GM12891 (cell line): ENCODE measurements around the gene KCNIP4.
"Not testable (repeated sequence)": the region's sequence is repeated elsewhere in the genome, so short reads cannot be mapped to it uniquely, and the experiment has no call there.

ENCODE experiments used
- DNase-seq: peaks from one replicate; pipeline ENCODE4 v3.0.0; 2011; ENCODE audit warnings: low spot score; ENCODE audit not compliant: insufficient read length
- FAIRE-seq: peaks from 2 replicates; lab custom pipeline; 2011; peaks lifted over from hg19 to GRCh38; lab: Jason Lieb, UNC
- PAX5 ChIP-seq: IDR thresholded peaks from 2 replicates; pipeline ENCODE4 v1.6.1; 2011; ENCODE audit warnings: low read length, moderate library complexity, mild to moderate bottlenecking; ENCODE audit not compliant: insufficient read depth, severe bottlenecking
- POLR2A ChIP-seq: IDR thresholded peaks from 2 replicates; pipeline ENCODE4 v1.6.1; 2011; ENCODE audit warnings: low read depth, low read length, control low read depth
- POLR2AphosphoS5 ChIP-seq: IDR thresholded peaks from 2 replicates; pipeline ENCODE4 v1.6.1; 2011; ENCODE audit warnings: low read depth, low read length, control low read depth
- POU2F2 ChIP-seq: IDR thresholded peaks from 2 replicates; pipeline ENCODE4 v1.6.1; 2011; ENCODE audit warnings: low read depth, mild to moderate bottlenecking, control low read depth, low read length, moderate library complexity
- SPI1 ChIP-seq: IDR thresholded peaks from 2 replicates; pipeline ENCODE4 v1.6.1; 2011; ENCODE audit warnings: low read depth, low read length, control low read depth
- TAF1 ChIP-seq: IDR thresholded peaks from 2 replicates; pipeline ENCODE4 v1.6.1; 2011; ENCODE audit warnings: low read depth, low read length, control low read depth

The KCNIP4 gene

DNA sequence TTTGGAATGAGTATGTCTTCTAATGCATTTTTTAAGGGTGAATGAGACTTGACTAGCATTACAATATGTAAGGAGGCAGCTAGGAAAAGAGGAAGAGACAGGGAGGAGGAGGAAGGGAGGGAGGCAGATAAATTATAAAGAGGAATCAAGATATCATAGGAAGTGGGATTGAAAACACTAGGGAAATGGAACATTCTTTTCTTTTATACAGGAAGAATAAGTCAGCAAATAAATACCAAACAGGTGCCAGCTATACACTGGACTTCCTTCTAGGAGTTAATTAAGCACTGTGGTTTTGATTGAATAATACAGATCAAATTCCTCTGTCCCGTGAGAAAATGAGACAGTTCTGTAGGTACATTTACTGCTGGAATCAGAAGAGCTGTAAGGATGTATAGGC is 1169.7 kb downstream of the KCNIP4 start:
- no peak for DNase-seq
- no peak for FAIRE-seq
- no peak for TF ChIP-seq TAF1
- no peak for TF ChIP-seq POLR2AphosphoS5
- TF ChIP-seq POLR2A: no peak
- TF ChIP-seq SPI1: no peak
- TF ChIP-seq POU2F2: no peak
- TF ChIP-seq PAX5: no peak

- TF ChIP-seq SPI1 (no peak), PAX5 (no peak), POLR2AphosphoS5 (no peak)
- peak; percentile 9 for DNase-seq
- peak; percentile 87 for FAIRE-seq
Observed at GRCh38 chr4:20773144-20773997, 1175.2 kb downstream of the KCNIP4 start.

DNA sequence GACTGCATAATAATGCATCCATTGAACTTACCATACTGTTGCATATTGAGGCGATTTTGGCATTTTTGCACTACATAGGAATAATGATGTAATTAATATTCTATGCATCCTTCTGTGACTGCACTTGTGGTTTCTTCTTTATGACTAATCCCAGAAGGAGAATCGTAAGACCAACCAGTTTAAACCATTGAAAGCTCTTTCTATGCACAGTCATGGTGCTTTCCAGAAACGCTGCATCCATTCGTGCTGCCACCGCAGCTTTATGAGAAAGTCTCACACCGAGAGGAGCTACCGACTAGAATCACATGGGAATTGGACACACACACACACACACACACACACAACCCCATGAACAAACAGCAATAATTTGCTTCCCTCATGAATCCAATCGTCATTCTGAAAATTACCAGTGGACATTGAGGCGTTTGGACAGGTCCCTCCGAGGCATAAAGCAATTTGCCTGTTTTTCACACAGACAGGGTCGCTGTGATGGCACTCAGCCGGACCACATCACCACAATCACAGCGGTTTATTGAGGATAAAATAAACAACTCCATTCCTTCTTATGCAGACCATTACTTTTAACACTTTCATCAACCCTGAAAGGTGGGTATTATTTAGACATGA is 1184.1 kb downstream of the KCNIP4 start:
- TF ChIP-seq POLR2A (no peak), PAX5 (no peak), TAF1 (no peak), SPI1 (no peak), POLR2AphosphoS5 (no peak), POU2F2 (no peak)
- DNase-seq: no peak
- FAIRE-seq: no peak

GRCh38 chr4:20761826-20762225 is 1186.7 kb downstream of the KCNIP4 start:
- no peak for FAIRE-seq
- no peak for TF ChIP-seq POLR2AphosphoS5
- TF ChIP-seq SPI1: no peak
- TF ChIP-seq PAX5: no peak
- no peak for TF ChIP-seq POLR2A
- TF ChIP-seq TAF1: no peak
- TF ChIP-seq POU2F2: no peak
- no peak for DNase-seq

- DNase-seq (no peak), FAIRE-seq (no peak)
- TF ChIP-seq TAF1: no peak
- no peak for TF ChIP-seq PAX5
- TF ChIP-seq POU2F2: no peak
- TF ChIP-seq POLR2A: no peak
- no peak for TF ChIP-seq SPI1
- TF ChIP-seq POLR2AphosphoS5: no peak
Observed at GRCh38 chr4:20761382-20761781, 1187.2 kb downstream of the KCNIP4 start.

DNA sequence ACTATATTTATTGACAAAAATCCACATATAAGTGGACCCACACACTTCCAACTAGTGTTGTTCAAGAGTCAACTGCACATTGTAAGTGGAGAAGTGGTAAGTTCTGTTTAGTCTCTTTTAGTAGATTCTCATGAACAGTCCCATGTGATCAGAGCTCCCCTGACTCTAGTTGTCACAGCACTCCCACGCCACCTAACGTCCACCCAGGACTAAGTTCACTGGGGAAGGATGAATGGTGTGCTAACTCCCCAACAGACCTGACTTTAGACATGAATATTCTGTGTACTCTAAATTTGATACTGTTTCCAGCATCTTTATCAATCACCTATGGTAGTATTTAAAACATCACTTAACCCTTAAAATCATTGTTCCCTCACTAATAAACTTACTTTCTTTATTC is 1188.5 kb downstream of the KCNIP4 start:
- TF ChIP-seq POLR2AphosphoS5 (no peak), POU2F2 (no peak), PAX5 (no peak), SPI1 (no peak), TAF1 (no peak), POLR2A (no peak)
- no peak for FAIRE-seq
- no peak for DNase-seq

DNA sequence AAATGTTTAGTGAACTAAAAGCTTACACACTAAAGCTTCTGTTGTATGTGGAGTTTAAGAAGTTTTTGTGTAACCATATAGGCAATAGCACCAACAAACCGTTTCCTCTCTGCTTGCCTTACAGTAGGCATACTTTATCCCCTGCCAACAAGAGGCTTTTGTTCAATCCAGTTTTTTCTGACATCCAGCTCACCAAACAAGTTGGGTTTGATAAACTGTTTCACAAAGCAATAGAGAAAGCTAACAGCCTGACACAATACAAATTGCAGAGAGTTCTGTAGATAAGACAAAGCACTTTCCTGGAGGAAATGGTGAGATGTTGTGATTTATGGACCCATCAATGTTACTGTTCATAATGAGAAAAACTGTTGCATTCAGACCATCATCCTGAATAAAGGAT is 1194.5 kb downstream of the KCNIP4 start:
- FAIRE-seq: no peak

DNA sequence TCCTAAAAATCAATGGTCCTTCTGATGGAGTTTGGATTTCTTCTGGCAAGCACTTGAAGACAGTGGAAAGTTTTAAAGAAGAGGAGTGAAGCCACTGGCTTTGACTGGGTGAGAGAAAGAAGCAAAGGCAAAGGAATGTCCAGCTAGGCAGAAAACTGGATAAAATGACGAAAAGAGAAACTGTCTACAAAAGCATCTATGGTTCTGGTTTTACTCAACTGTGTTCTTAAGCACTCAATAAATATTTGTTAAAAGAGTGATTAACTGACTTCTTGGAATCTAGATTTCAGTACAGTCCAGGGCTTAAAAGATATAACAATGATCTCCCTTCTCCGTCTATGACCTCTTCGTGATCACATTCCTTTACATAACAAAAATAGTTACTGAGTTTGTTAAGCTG is 1195.9 kb downstream of the KCNIP4 start:
- TF ChIP-seq POLR2AphosphoS5: no peak
- TF ChIP-seq POU2F2: no peak
- no peak for TF ChIP-seq POLR2A
- TF ChIP-seq TAF1: no peak
- no peak for TF ChIP-seq SPI1
- TF ChIP-seq PAX5: no peak
- no peak for DNase-seq
- no peak for FAIRE-seq

More for the DNA sequence above, 1194.5 kb downstream of the KCNIP4 start:
- TF ChIP-seq POU2F2: no peak
- no peak for DNase-seq

DNA sequence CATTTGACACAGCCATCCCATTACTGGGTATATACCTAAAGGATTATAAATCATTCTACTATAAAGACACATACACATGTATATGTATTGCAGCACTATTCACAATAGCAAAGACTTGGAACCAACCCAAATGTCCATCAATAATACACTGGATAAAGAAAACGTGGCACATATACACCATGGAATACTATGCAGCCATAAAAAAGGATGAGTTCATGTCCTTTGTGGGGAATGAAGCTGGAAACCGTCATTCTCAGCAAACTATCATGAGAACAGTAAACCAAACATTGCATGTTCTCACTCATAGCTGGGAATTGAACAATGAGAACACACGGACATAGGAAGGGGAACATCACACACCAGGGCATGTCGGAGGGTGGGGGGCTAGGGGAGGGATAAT is 1202.6 kb downstream of the KCNIP4 start:
- DNase-seq, FAIRE-seq: not testable (repeated sequence)

- TF ChIP-seq POLR2A (no peak), POU2F2 (no peak), SPI1 (no peak), TAF1 (no peak), POLR2AphosphoS5 (no peak), PAX5 (no peak)
- FAIRE-seq (no peak), DNase-seq (no peak)
Observed at GRCh38 chr4:20735931-20736330, 1212.6 kb downstream of the KCNIP4 start.

DNA sequence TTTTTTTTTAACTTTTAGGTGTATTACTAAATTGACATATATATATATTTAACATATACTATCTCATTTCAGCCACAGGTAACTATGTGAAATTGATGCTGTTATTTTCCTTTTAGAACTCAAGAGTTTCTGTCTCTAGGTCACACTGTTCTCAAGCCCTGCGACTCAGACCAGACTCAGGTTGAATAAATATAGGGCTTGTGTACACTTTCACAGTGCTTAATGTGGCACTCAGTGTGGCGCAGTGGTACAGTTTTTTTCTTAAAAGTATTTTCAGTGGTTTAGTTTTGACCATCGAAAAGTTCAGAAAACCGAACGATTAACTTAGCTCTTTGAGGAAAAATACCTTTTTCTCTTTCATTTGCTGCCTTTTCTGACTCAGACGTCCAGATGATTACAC is 1223.7 kb downstream of the KCNIP4 start:
- FAIRE-seq: no peak
- TF ChIP-seq POU2F2: no peak
- TF ChIP-seq PAX5: no peak
- no peak for TF ChIP-seq POLR2AphosphoS5
- no peak for TF ChIP-seq SPI1
- no peak for TF ChIP-seq POLR2A
- TF ChIP-seq TAF1: no peak

More for the DNA sequence above, 1223.7 kb downstream of the KCNIP4 start:
- no peak for DNase-seq
